Gastrocnemius medialis (tissue), 4 donors: ENCODE measurements around the gene ORAI2.
"Not testable (repeated sequence)": the region's sequence is repeated elsewhere in the genome, so short reads cannot be mapped to it uniquely, and the experiment has no call there.

Experiments
- POLR2A ChIP-seq, 2 donors: fragments of 450-650 bp; IDR thresholded peaks; one replicate each; pipeline ENCODE4 v1.6.1; 2017; ENCODE audit warnings: antibody characterized with exemption in 2 of 2, mild to moderate bottlenecking in 2 of 2, moderate library complexity in 2 of 2
- TF ChIP-seq, protein P1 (sequence below), 5 experiments: fragments of 450-650 bp in 3 of 5; fragments of 200-600 bp in 2 of 5; sonication (generic) in 2 of 5; IDR thresholded peaks in 4 of 5; conservative IDR thresholded peaks in 1 of 5; 1 replicate in 4 of 5; 2 replicates in 1 of 5; pipeline ENCODE4 v1.5.1; 2016 to 2019; ENCODE audit warnings: antibody characterized with exemption in 5 of 5, mild to moderate bottlenecking in 3 of 5, moderate library complexity in 3 of 5

GRCh38 chr7:102505298-102506185 lies 72.2 kb downstream of the ORAI2 start:
- TF ChIP-seq, protein P1, sequence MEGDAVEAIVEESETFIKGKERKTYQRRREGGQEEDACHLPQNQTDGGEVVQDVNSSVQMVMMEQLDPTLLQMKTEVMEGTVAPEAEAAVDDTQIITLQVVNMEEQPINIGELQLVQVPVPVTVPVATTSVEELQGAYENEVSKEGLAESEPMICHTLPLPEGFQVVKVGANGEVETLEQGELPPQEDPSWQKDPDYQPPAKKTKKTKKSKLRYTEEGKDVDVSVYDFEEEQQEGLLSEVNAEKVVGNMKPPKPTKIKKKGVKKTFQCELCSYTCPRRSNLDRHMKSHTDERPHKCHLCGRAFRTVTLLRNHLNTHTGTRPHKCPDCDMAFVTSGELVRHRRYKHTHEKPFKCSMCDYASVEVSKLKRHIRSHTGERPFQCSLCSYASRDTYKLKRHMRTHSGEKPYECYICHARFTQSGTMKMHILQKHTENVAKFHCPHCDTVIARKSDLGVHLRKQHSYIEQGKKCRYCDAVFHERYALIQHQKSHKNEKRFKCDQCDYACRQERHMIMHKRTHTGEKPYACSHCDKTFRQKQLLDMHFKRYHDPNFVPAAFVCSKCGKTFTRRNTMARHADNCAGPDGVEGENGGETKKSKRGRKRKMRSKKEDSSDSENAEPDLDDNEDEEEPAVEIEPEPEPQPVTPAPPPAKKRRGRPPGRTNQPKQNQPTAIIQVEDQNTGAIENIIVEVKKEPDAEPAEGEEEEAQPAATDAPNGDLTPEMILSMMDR (IDR thresholded peaks at IDR 0.05 in 4 of 5, conservative IDR thresholded peaks at IDR 0.05 in 1 of 5) = not testable (repeated sequence)
- not testable (repeated sequence) for TF ChIP-seq POLR2A (IDR thresholded peaks at IDR 0.05)
